ENCODE measurements around the gene PDE4C. TPM values are rescaled to one million over a fixed set of nuclear protein-coding genes. Genes with fewer than 3 reads are reported as not detected.

The PDE4C gene
- total RNA-seq, 2 experiments from 2014 or later: not detected

DNA sequence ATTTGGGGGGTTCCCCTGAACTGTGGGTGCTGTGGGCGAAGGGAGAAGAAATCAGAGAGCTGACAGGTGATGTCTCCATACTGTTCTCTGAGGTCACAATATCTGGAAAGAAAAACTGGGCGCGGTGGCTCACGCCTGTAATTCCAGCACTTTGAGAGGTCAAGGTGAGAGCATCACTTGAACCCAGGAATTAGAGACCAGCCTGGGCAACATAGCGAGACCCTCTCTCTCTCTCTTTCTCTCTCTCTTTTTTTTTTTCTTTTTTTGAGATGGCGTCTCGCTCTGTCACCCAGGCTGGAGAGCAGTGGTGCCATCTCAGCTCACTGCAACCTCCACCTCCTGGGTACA, 26.1 kb upstream of the PDE4C start:
- no peak for DNase-seq
- POLR2A ChIA-PET: no interaction called here
- H3K27me3 Mint-ChIP-seq: peaks cover 15% of the 10 kb centered on the region

GRCh38 chr19:18251587-18252369, 25.5 kb upstream of the PDE4C start:
- H3K4me1 Mint-ChIP-seq (ENCODE audit: low read depth): peaks cover 4% of the 10 kb centered on the region
- ChIA-PET CTCF (interaction anchor here (0.5 to 7.3 kb wide), 42 partner anchors 9 to 769 kb away, joined by 3 to 170 read pairs (median 4); partner anchors contain the start of genes IL12RB1, MAST3, MPV17L2 and PDE4C), POLR2A (no interaction called here)
- H3K36me3 Mint-ChIP-seq: no peaks in the 10 kb centered on the region
- H3K4me3 Mint-ChIP-seq: no peak overlapping the region
- peak; percentile 88 for DNase-seq
- peak overlapping the region; percentile 6 for H3K27ac Mint-ChIP-seq
- H3K27me3 Mint-ChIP-seq: peaks cover 14% of the 10 kb centered on the region
- H3K9me3 Mint-ChIP-seq: no peaks in the 10 kb centered on the region
- intact Hi-C loops (cut with micrococcal nuclease): loop anchor here (1.0 kb wide), 3 partner anchors 43 to 138 kb away; partner anchors contain the start of gene RAB3A

More for the DNA sequence above, 26.1 kb upstream of the PDE4C start:
- intact Hi-C loops (cut with micrococcal nuclease): loop anchor here (1.0 kb wide), 1 partner anchor 48 kb away; the partner anchor contains the start of gene RAB3A
- H3K4me3 Mint-ChIP-seq: no peak overlapping the region
- peaks cover 4% of the 10 kb centered on the region for H3K4me1 Mint-ChIP-seq (ENCODE audit: low read depth)
- CTCF ChIA-PET: interaction anchor here (0.6 to 7.3 kb wide), 36 partner anchors 9 to 250 kb away, joined by 3 to 170 read pairs (median 4); partner anchors contain the start of genes IL12RB1, MPV17L2, PDE4C and RAB3A
- no peaks in the 10 kb centered on the region for H3K36me3 Mint-ChIP-seq
- no peaks in the 10 kb centered on the region for H3K9me3 Mint-ChIP-seq
- no peak overlapping the region for H3K27ac Mint-ChIP-seq

GRCh38 chr19:18249834-18250233, 23.6 kb upstream of the PDE4C start:
- Mint-ChIP-seq H3K36me3 (no peaks in the 10 kb centered on the region), H3K27me3 (peaks cover 9% of the 10 kb centered on the region), H3K27ac (no peak overlapping the region), H3K9me3 (no peaks in the 10 kb centered on the region), H3K4me3 (no peak overlapping the region), H3K4me1 (ENCODE audit: low read depth) (peaks cover 2% of the 10 kb centered on the region)
- CTCF ChIA-PET: interaction anchor here (0.5 to 7.3 kb wide), 7 partner anchors 12 to 79 kb away, joined by 3 to 170 read pairs (median 5); partner anchors contain the start of genes MPV17L2 and RAB3A
- intact Hi-C loops (cut with micrococcal nuclease): no loop called here
- POLR2A ChIA-PET: interaction anchor here (0.6 to 1.4 kb wide), 2 partner anchors 32 to 58 kb away, joined by 3 read pairs; partner anchors contain the start of gene JUND
- no peak for DNase-seq

- Mint-ChIP-seq H3K9me3 (no peaks in the 10 kb centered on the region), H3K4me3 (no peak overlapping the region), H3K27me3 (peaks cover 3% of the 10 kb centered on the region), H3K27ac (no peak overlapping the region), H3K36me3 (no peaks in the 10 kb centered on the region), H3K4me1 (ENCODE audit: low read depth) (no peaks in the 10 kb centered on the region)
- CTCF ChIA-PET: interaction anchor here (0.6 to 1.3 kb wide), 3 partner anchors 8 to 285 kb away, joined by 3 read pairs; no protein-coding TSS in a partner anchor
- no peak for DNase-seq
- POLR2A ChIA-PET: no interaction called here
- intact Hi-C loops (cut with micrococcal nuclease): loop anchor here (2.0 kb wide), 1 partner anchor 18 kb away; the partner anchor contains the start of gene PDE4C
These were observed 19.1 kb upstream of the PDE4C start for GRCh38 chr19:18245297-18245696.

DNA sequence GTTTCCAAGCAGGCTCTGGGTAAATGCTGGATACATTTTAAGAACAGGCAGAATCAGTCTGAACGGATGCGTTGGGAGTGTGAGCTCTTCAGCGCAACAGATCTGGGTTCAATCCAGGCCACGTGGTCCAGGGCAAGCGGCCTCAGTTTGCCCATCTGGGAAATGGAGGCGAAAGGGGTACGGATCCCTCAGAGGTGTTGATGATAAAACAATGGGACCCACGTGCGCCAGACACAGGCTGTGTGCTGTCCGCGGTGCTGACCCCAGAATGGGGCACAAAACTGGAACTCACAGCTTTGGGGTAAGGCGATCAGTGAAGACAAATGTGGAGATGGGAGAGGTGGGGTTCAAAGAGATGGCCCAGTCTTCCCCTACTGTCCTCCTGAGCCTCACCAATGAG, 13.1 kb upstream of the PDE4C start:
- ChIA-PET CTCF (interaction anchor here (1.0 kb wide), 1 partner anchor 80 kb away, joined by 3 read pairs; no protein-coding TSS in a partner anchor), POLR2A (interaction anchor here (0.8 kb wide), 1 partner anchor 9 kb away, joined by 3 read pairs; no protein-coding TSS in a partner anchor)
- no peak for DNase-seq
- Mint-ChIP-seq H3K36me3 (no peaks in the 10 kb centered on the region), H3K27ac (no peak overlapping the region), H3K27me3 (peaks cover 28% of the 10 kb centered on the region), H3K4me1 (ENCODE audit: low read depth) (no peaks in the 10 kb centered on the region), H3K4me3 (no peak overlapping the region), H3K9me3 (no peaks in the 10 kb centered on the region)
- intact Hi-C loops (cut with micrococcal nuclease): no loop called here

DNA sequence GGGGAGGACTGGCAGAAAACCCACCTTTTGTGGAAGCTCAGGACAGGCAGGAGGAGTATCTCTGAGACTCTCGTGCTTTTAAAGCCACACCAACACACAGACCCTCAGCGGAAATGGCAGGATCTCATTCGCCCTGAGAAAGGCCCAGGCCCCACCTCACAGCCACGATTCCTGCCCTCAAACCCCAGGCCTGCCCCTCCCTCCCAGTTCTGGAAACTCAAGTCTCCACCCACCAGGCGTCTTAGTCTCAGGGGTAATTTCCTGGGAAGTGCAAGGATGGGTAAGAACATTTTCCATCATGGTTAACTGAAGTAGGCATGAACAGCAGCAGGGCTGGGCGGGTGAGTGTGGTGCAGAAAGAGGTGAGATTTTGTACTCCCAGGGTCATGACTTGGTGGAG, 8.0 kb upstream of the PDE4C start:
- no peaks in the 10 kb centered on the region for H3K36me3 Mint-ChIP-seq
- intact Hi-C loops (cut with micrococcal nuclease): no loop called here
- peaks cover 58% of the 10 kb centered on the region for H3K27me3 Mint-ChIP-seq
- H3K9me3 Mint-ChIP-seq: peaks cover 2% of the 10 kb centered on the region
- DNase-seq: no peak
- H3K27ac Mint-ChIP-seq: no peak overlapping the region
- H3K4me1 Mint-ChIP-seq (ENCODE audit: low read depth): peaks cover 3% of the 10 kb centered on the region
- ChIA-PET POLR2A (no interaction called here), CTCF (interaction anchor here (0.6 kb wide), 1 partner anchor 112 kb away, joined by 3 read pairs; no protein-coding TSS in a partner anchor)
- H3K4me3 Mint-ChIP-seq: no peak overlapping the region

- intact Hi-C loops (cut with micrococcal nuclease): no loop called here
- POLR2A ChIA-PET: no interaction called here
- Mint-ChIP-seq H3K9me3 (peaks cover 2% of the 10 kb centered on the region), H3K4me3 (no peak overlapping the region), H3K4me1 (ENCODE audit: low read depth) (peaks cover 3% of the 10 kb centered on the region), H3K27ac (no peak overlapping the region), H3K36me3 (no peaks in the 10 kb centered on the region), H3K27me3 (peaks cover 56% of the 10 kb centered on the region)
- peak; percentile 67 for DNase-seq
- CTCF ChIA-PET: interaction anchor here (0.6 to 4.0 kb wide), 9 partner anchors 7 to 155 kb away, joined by 3 to 23 read pairs (median 4); no protein-coding TSS in a partner anchor
These were observed 7.1 kb upstream of the PDE4C start for GRCh38 chr19:18233224-18233825.

GRCh38 chr19:18232540-18233223, 6.4 kb upstream of the PDE4C start:
- intact Hi-C loops (cut with micrococcal nuclease): no loop called here
- H3K9me3 Mint-ChIP-seq: peaks cover 2% of the 10 kb centered on the region
- H3K36me3 Mint-ChIP-seq: no peaks in the 10 kb centered on the region
- DNase-seq: peak; percentile 27
- CTCF ChIA-PET: interaction anchor here (0.7 to 4.0 kb wide), 10 partner anchors 8 to 156 kb away, joined by 3 to 23 read pairs (median 4); partner anchors contain the start of gene LSM4
- no peak overlapping the region for H3K4me3 Mint-ChIP-seq
- POLR2A ChIA-PET: no interaction called here
- peaks cover 3% of the 10 kb centered on the region for H3K4me1 Mint-ChIP-seq (ENCODE audit: low read depth)
- no peak overlapping the region for H3K27ac Mint-ChIP-seq
- H3K27me3 Mint-ChIP-seq: peaks cover 62% of the 10 kb centered on the region

DNA sequence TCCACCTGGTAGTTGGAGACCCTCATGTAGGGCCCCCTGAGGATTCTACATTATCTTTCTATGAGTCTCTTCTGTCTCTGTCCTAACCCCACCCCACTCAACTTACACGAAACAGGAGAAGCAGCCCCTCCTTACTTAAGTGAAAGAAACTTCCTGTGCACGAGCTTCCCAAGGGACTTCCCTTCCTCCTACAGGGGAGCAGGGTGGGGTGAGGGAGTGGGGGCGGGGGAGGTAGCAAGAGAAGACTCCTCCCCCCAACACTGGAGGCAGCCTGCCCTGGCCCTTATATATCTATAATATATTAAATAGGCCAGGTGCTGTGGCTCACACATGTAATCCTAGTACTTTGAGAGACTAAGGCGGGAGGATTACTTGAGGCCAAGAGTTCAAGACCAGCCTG, 5.5 kb upstream of the PDE4C start:
- Mint-ChIP-seq H3K9me3 (peaks cover 2% of the 10 kb centered on the region), H3K27me3 (peaks cover 67% of the 10 kb centered on the region), H3K4me1 (ENCODE audit: low read depth) (peaks cover 3% of the 10 kb centered on the region), H3K36me3 (no peaks in the 10 kb centered on the region), H3K4me3 (no peak overlapping the region), H3K27ac (no peak overlapping the region)
- intact Hi-C loops (cut with micrococcal nuclease): no loop called here
- CTCF ChIA-PET: interaction anchor here (0.9 to 4.0 kb wide), 7 partner anchors 7 to 91 kb away, joined by 3 to 23 read pairs (median 4); partner anchors contain the start of gene LSM4
- no peak for DNase-seq
- POLR2A ChIA-PET: no interaction called here

DNA sequence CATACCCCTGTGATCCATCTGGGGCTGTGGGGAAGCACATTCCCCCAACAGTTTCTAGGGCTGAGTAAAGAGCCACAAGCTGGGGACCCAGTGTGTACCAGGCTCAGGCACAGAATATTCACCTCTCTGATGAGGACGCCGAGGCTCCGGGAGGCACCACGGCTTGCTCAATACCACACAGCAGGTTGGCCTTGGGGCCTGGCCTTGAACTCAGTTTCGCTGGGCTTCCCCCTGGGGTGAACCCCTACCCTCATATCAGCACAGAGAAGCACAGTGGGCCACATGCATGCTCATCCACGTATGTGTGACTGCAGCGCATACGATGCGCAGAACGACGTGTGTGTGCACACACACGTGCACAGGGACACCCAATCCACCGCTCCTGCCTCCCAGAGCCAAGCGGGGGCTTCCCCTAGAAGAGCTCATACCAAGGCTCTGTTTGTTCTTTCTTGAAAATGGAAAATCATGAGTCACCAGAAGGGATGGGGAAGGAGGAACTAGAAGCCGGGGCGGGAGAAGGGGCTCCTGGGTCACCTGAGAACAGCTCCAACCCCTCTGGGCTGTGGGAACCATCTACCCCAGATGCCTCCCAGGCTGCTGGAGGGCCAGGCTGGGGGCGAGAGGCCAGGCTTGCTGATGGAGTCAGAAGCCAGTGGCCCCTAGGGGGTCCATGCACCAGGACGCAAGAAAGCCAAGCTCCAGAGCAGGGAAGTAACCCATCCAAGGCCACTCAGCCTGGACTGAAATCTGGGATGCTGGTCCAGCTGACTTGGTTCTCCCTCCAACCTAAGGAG, 4.9 kb upstream of the PDE4C start:
- Mint-ChIP-seq H3K4me3 (no peak overlapping the region), H3K27ac (no peak overlapping the region), H3K4me1 (ENCODE audit: low read depth) (peaks cover 3% of the 10 kb centered on the region), H3K36me3 (no peaks in the 10 kb centered on the region), H3K27me3 (peaks cover 67% of the 10 kb centered on the region), H3K9me3 (peaks cover 2% of the 10 kb centered on the region)
- POLR2A ChIA-PET: no interaction called here
- intact Hi-C loops (cut with micrococcal nuclease): no loop called here
- CTCF ChIA-PET: interaction anchor here (1.2 to 4.0 kb wide), 6 partner anchors 9 to 97 kb away, joined by 3 to 23 read pairs (median 4); no protein-coding TSS in a partner anchor
- DNase-seq: no peak

DNA sequence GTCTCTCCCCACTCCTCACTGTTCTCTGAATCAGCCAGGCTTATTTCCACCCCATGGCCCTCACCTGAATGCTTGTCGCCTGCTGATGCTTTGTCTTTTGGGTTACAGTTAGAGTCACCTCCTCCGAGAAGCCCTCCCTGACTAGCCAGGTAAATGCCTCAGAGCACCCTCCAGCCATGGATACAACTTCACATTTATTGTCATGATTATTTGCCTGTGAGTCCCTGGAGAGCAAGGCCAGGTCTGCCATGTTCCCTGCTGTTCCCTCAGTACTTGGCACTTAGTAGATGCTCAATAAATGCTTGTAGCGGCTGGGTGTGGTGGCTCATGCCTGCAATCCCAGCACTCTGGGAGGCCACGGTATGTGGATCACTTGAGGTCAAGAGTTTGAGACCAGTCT, 3.7 kb upstream of the PDE4C start:
- Mint-ChIP-seq H3K36me3 (no peaks in the 10 kb centered on the region), H3K4me3 (no peak overlapping the region), H3K27ac (no peak overlapping the region), H3K9me3 (peaks cover 2% of the 10 kb centered on the region), H3K4me1 (ENCODE audit: low read depth) (peaks cover 11% of the 10 kb centered on the region), H3K27me3 (peaks cover 70% of the 10 kb centered on the region)
- POLR2A ChIA-PET: no interaction called here
- intact Hi-C loops (cut with micrococcal nuclease): no loop called here
- DNase-seq: no peak
- CTCF ChIA-PET: interaction anchor here (1.2 to 4.0 kb wide), 4 partner anchors 23 to 98 kb away, joined by 3 to 23 read pairs (median 4); no protein-coding TSS in a partner anchor

Measured in activated CD4-positive, alpha-beta memory T cell treated with anti-CD3 and anti-CD28 coated beads for 36 hours (primary cell).